ENCODE results near the gene PDE9A.

- TF ChIP-seq FOXK2 (IDR thresholded peaks at IDR 0.05) (no peak), CTBP1 (IDR thresholded peaks at IDR 0.05; ENCODE audit: borderline replicate concordance) (no peak), FOXA1 (IDR thresholded peaks at IDR 0.05) (no peak), SP1 (IDR thresholded peaks at IDR 0.05) (no peak), PKNOX1 (IDR thresholded peaks at IDR 0.05) (no peak), FOXM1 (IDR thresholded peaks at IDR 0.05; ENCODE audit: borderline replicate concordance) (no peak), TARDBP (IDR thresholded peaks at IDR 0.05) (no peak), ELF4 (IDR thresholded peaks at IDR 0.05) (no peak), SUZ12 (IDR thresholded peaks at IDR 0.05) (no peak), ZNF384 (IDR thresholded peaks at IDR 0.05) (no peak), BHLHE40 (IDR thresholded peaks at IDR 0.05; ENCODE audit: borderline replicate concordance) (no peak), L3MBTL2 (conservative IDR thresholded peaks at IDR 0.05) (no peak)
Measured at GRCh38 chr21:42733037-42733627, 79.7 kb downstream of the PDE9A start.
